Testis (tissue), 3 donors: Measurements from ENCODE around the gene SPDL1. TPM values are rescaled to one million over a fixed set of nuclear protein-coding genes. Genes with fewer than 3 reads are reported as not detected.

Experiments
- DNase-seq: peaks from one replicate; pipeline ENCODE4 v3.0.0-alpha.2; 2019
- H3K27ac ChIP-seq, 2 donors: fragments of 200-600 bp; sonication (generic); one replicate each; pipeline ENCODE4 v1.5.1; 2019
- H3K27me3 ChIP-seq: fragments of 200-600 bp; sonication (generic); one replicate; pipeline ENCODE4 v1.5.1; 2019
- H3K36me3 ChIP-seq: fragments of 200-600 bp; sonication (generic); one replicate; pipeline ENCODE4 v1.5.1; 2017; ENCODE audit warnings: low read depth; ENCODE audit errors: missing control alignments
- H3K4me1 ChIP-seq: fragments of 200-600 bp; sonication (generic); one replicate; pipeline ENCODE4 v1.5.1; 2019
- H3K4me3 ChIP-seq, 2 donors: fragments of 200-600 bp; sonication (generic); one replicate each; pipeline ENCODE4 v1.5.1; 2017 to 2019
- H3K9me3 ChIP-seq: fragments of 200-600 bp; sonication (generic); one replicate; pipeline ENCODE4 v1.5.1; 2017
- POLR2A ChIP-seq: fragments of 450-650 bp; IDR thresholded peaks from one replicate; pipeline ENCODE4 v1.6.1; 2017; ENCODE audit warnings: antibody characterized with exemption, mild to moderate bottlenecking, moderate library complexity
- WGBS, 2 donors: methylation state at CpG; one replicate each; pipeline ENCODE4 v1.1.5; 2018; 5-methylcytosine and 5-hydroxymethylcytosine counted together
- intact Hi-C: fragments of 100-400 bp; cut with DNase I; formaldehyde crosslinking; loops from one replicate; pipeline ENCODE4 v1.15.1; 2023; ENCODE audit warnings: low total_unique reads
- polyA plus RNA-seq: library from polyadenylated mRNA; stranded (reverse); fragments of 350-450 nt; fragmentation: Illumina TruSeq; extraction: RNeasy Lipid Tissue Mini Kit (QIAGEN cat#74804); gene quantifications from one replicate; pipeline ENCODE4 v1.2.3, GENCODE V29; 2014; ENCODE audit warnings: low read depth, low replicate concordance; ENCODE audit not compliant: insufficient read depth
- total RNA-seq, 2 donors: library from RNA; depleted of rRNA; stranded (reverse); fragments of >200 nt; gene quantifications; one replicate each; pipeline ENCODE4 v1.2.3, GENCODE V29; 2016
- TF ChIP-seq, protein P1 (sequence below), 3 experiments: fragments of 450-650 bp in 2 of 3; fragments of 200-600 bp in 1 of 3; sonication (generic) in 1 of 3; IDR thresholded peaks; one replicate each; pipeline ENCODE4 v1.5.1; 2016 to 2019; ENCODE audit warnings: antibody characterized with exemption in 3 of 3, mild to moderate bottlenecking in 2 of 3, moderate library complexity in 1 of 3

Gene SPDL1
- total and polyA plus RNA-seq, 3 donors from 2014 or later = 28.3 to 52.6 (median 36.8) TPM

GRCh38 chr5:169567079-169567478 lies 16.5 kb upstream of the SPDL1 start:
- intact Hi-C loops = no loop called here
- Histone ChIP-seq H3K4me3 (no peak overlapping the region), H3K27ac (no peak overlapping the region), H3K36me3 (no peaks in the 10 kb centered on the region), H3K27me3 (no peaks in the 10 kb centered on the region), H3K4me1 (no peaks in the 10 kb centered on the region), H3K9me3 (no peaks in the 10 kb centered on the region)
- TF ChIP-seq, protein P1, sequence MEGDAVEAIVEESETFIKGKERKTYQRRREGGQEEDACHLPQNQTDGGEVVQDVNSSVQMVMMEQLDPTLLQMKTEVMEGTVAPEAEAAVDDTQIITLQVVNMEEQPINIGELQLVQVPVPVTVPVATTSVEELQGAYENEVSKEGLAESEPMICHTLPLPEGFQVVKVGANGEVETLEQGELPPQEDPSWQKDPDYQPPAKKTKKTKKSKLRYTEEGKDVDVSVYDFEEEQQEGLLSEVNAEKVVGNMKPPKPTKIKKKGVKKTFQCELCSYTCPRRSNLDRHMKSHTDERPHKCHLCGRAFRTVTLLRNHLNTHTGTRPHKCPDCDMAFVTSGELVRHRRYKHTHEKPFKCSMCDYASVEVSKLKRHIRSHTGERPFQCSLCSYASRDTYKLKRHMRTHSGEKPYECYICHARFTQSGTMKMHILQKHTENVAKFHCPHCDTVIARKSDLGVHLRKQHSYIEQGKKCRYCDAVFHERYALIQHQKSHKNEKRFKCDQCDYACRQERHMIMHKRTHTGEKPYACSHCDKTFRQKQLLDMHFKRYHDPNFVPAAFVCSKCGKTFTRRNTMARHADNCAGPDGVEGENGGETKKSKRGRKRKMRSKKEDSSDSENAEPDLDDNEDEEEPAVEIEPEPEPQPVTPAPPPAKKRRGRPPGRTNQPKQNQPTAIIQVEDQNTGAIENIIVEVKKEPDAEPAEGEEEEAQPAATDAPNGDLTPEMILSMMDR (IDR thresholded peaks at IDR 0.05) = no peak
- no peak for TF ChIP-seq POLR2A
- DNase-seq = no peak
- WGBS, 2 donors = 57 to 59% methylated on average over 2 of the region's 2 CpGs

DNA sequence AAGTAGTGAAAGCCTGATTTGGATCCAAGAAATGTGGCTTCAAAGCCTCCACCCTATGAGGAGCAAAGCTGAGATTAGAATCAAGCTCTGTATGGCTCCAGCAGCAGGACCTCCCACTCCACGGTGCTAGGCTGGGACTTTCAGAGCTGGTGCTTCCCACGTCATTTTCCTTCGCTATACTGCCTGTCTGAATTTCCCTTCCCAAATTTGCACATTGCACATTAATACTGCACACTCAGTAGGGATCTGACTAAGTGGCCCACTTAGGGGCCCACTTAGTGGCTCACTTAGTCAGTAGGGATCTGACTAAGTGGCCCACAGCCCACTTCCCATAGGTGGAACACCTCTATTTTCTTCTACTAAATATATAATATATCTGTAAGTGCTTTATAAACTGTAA lies 14.1 kb upstream of the SPDL1 start:
- H3K36me3 ChIP-seq = no peaks in the 10 kb centered on the region
- no peaks in the 10 kb centered on the region for H3K27me3 ChIP-seq
- no peaks in the 10 kb centered on the region for H3K9me3 ChIP-seq
- 86 to 98% methylated on average over 3 of the region's 3 CpGs for WGBS, 2 donors
- intact Hi-C loops = no loop called here
- no peak overlapping the region for H3K27ac ChIP-seq
- H3K4me3 ChIP-seq = no peak overlapping the region
- no peak for DNase-seq
- TF ChIP-seq, protein P1 (IDR thresholded peaks at IDR 0.05) = no peak
- no peak for TF ChIP-seq POLR2A
- H3K4me1 ChIP-seq = no peaks in the 10 kb centered on the region

- H3K27ac ChIP-seq = no peak overlapping the region
- no peak for DNase-seq
- intact Hi-C loops = loop anchor here (10.0 kb wide), 1 partner anchor 887 kb away; no protein-coding TSS in a partner anchor
- no peaks in the 10 kb centered on the region for H3K9me3 ChIP-seq
- no peak overlapping the region for H3K4me3 ChIP-seq
- no peaks in the 10 kb centered on the region for H3K36me3 ChIP-seq
- no peaks in the 10 kb centered on the region for H3K27me3 ChIP-seq
- H3K4me1 ChIP-seq = no peaks in the 10 kb centered on the region
- 68 to 72% methylated on average over 5 of the region's 5 CpGs for WGBS, 2 donors
- TF ChIP-seq, protein P1 (IDR thresholded peaks at IDR 0.05) = no peak
- no peak for TF ChIP-seq POLR2A
These were observed 12.2 kb upstream of the SPDL1 start for GRCh38 chr5:169571355-169571754.

GRCh38 chr5:169574134-169574646 lies 9.4 kb upstream of the SPDL1 start:
- Histone ChIP-seq H3K36me3 (no peaks in the 10 kb centered on the region), H3K27me3 (no peaks in the 10 kb centered on the region), H3K4me3 (no peak overlapping the region), H3K9me3 (no peaks in the 10 kb centered on the region), H3K4me1 (no peaks in the 10 kb centered on the region), H3K27ac (no peak overlapping the region)
- WGBS, 2 donors = 57 to 59% methylated on average over 5 of the region's 5 CpGs
- TF ChIP-seq, protein P1 (IDR thresholded peaks at IDR 0.05) = no peak
- TF ChIP-seq POLR2A = no peak
- intact Hi-C loops = loop anchor here (10.0 kb wide), 1 partner anchor 889 kb away; no protein-coding TSS in a partner anchor
- no peak for DNase-seq

DNA sequence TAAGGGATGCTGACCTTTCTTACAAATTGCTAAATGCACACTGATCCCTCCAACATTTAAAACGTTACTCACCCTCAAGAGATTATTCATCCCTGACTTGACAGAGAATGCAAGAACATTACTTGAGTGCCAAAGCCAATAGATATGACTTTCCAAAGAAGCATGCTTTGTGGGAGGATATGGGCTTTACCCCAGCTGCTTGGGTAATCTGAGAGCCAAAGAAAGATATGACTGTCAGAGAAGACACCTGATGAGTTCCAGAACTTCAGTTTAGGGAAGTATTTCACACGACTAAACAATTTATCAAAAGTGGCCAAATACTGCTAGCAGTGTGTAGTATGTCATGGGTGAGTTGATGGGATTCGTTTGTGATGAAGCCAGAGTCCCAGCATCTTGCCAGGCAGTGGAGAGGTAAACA lies 7.4 kb upstream of the SPDL1 start:
- Histone ChIP-seq H3K27me3 (no peaks in the 10 kb centered on the region), H3K27ac (no peak overlapping the region), H3K4me1 (no peaks in the 10 kb centered on the region), H3K36me3 (no peaks in the 10 kb centered on the region), H3K4me3 (no peak overlapping the region), H3K9me3 (no peaks in the 10 kb centered on the region)
- 40 to 47% methylated on average over 3 of the region's 3 CpGs for WGBS, 2 donors
- intact Hi-C loops = loop anchor here (10.0 kb wide), 1 partner anchor 891 kb away; no protein-coding TSS in a partner anchor
- TF ChIP-seq POLR2A = no peak
- TF ChIP-seq, protein P1 (IDR thresholded peaks at IDR 0.05) = no peak
- no peak for DNase-seq
